GM19324 (cell line): ENCODE data around the gene MYADML2.

Experiments used
- ATAC-seq: cut with Tn5 transposase; IDR thresholded peaks from one replicate; pipeline ENCODE4 v1.9.1; 2021; ENCODE audit warnings: mild to moderate bottlenecking, moderate library complexity; ENCODE audit not compliant: unreplicated experiment, low FRiP score

MYADML2 gene

GRCh38 chr17:81940538-81941483 lies 6.2 kb downstream of the MYADML2 start:
- no peak for ATAC-seq

DNA sequence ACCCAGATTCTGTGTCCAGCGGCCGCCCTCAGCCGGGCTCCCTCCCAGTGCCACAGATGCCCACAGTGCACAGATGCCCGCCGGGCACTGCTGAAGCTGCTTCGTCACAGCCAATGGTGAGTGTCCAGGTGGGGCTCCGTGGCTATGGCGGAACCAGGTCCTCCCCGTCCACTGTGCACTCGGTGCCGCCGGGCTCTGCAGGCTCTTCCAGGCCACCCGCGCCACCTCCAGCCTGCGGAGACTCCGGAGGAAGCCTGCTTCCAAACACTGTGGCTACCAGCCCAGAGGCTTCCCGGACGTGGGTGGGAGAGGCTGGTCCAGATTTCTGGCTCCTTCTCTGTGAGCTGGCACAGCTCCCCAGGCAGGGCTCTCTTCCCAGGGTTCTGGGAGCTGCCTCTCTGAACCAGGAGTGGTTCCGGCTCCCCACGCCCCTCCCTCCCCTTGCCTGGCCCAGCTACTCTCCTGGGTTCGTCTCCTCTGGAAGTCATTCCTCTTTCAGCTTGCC lies 7.1 kb downstream of the MYADML2 start:
- no peak for ATAC-seq

DNA sequence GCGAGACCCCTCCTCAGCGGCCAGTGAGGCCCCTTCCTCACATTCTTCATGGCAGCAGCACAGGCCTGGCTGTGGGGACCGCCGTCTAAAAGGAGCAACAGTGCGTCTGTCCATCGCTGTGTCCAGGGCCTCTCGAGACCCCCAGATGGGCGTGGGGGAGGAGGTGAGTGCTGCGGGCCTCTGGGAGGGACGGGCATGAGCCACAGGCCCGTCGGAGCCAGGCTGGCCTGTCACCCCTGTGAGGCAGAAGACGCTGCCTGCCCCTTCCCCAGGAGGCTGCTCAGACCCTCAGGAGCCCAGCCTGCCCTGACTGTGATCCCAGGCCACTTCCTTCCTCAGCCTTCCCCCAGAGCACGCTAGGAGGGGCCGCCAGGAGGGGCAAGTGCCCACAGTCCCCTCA lies 7.8 kb downstream of the MYADML2 start:
- no peak for ATAC-seq

GRCh38 chr17:81935709-81936084 lies 11.3 kb downstream of the MYADML2 start:
- no peak for ATAC-seq

GRCh38 chr17:81934850-81935708 lies 12.0 kb downstream of the MYADML2 start:
- no peak for ATAC-seq

DNA sequence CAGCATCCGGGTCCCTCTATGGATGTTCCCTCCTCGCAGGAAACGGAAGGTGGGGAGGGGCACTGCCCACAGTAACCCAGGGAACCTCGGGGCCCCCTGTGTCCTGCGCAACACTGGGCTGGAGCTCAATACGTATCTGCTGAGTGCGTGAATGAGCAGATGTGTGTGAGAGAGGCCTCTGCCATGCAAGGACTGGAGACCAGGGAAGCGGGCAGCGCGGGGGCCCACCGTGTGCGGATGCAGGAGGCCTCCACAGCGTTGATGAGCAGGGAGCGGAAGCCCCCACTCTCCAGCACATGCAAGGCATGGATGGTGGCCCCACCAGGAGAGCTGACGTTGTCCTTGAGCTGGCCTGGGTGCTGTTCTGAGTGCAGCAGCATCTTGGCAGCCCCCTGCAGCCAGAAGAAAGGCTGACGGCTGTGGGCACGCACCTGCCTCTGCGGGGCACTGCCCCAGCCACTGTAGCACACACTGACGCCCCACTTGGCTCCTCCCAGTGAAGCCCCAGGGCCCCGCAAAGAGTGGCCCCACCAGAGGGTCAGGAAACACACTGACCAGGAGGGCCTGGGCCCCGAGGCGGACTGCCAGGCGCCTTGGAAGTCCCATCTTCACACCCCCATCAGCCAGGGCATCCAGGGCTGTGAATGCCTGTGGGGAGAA lies 12.8 kb downstream of the MYADML2 start:
- no peak for ATAC-seq

GRCh38 chr17:81933178-81933699 lies 13.8 kb downstream of the MYADML2 start:
- ATAC-seq = no peak

DNA sequence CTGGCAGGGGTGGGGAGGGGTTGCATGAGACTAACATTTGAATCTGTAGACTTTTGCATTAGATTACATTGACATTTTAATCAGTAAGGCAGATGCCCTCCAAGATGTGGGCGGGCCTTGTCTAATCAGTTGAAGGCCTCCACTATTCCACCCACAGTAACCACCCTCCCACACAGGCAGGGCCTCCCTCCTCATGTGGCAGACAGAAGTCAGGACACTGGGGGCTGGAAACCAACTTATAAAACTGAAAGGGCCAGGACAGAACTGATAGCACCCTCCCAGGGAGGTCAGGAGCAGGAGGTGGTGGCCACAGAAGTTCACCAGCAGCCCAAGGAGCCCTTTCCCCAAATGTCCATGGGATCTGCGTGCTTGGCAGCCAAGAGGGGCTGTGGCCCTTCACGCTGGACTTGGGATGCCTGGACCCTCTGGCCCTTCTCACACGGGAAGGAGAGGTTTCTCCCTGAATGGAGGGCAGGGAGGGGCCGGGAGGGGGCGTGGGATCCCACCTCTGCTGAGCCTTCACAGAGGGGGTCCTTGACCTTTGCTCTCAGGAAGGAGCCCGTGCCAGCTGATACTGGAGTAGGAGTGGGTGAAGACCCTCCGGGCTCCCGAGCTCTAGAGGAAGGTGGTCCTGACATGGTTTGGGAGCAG lies 14.6 kb downstream of the MYADML2 start:
- ATAC-seq = no peak

DNA sequence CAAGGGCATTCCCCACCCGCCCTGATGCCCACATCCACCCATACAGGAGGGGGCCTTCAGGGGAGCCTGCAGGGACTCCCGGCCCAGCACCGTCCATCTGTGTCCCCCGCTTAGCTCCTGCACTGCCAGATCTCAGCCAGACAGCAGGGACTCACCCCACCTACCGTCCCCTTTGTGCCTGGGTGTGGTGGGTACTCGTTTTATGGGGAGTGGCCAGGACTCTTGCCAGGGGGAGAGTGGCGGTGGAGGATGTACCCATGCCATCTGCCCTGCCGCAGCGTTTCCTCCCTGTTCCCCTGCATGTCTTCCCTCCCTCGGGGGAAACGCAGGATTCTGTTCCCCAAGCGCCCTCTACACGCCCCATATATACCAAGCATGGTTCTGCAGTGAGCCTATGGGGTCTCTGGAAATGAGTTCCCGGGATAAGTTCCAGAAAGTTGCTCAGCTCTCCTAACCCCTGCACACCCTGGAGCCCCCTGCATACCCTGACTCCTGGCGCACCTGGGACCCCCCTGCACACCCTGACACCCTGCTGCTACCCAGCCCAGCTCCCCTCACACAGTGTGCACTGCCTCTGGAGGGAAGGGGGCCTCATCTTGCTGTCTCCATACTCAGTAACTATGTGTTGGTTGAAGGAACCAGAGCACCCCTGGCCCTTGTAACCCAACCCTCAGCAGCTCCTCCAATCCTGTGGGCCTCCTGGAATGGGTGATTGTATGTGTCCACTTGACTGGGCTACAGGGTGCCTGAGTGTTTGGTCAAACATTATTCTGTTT lies 15.3 kb downstream of the MYADML2 start:
- ATAC-seq = no peak

DNA sequence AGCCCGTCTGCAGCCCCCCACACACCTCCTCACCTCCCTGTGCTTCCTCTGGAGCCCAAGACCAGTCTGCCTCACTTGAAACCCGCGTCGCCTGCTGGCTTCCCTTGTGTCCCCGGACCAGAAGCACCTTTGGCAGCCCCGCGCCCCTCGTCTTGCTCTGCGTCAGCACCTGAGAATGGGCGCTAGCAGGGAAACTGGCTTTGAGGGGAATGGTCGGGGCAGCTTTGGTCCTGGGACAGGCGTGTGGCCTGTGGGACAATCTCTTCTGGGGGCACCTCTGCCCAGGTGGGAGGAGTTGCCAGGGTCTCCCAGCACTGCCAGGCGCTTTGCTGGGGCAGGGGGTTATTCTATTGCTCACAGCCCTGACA lies 15.9 kb downstream of the MYADML2 start:
- ATAC-seq = no peak

DNA sequence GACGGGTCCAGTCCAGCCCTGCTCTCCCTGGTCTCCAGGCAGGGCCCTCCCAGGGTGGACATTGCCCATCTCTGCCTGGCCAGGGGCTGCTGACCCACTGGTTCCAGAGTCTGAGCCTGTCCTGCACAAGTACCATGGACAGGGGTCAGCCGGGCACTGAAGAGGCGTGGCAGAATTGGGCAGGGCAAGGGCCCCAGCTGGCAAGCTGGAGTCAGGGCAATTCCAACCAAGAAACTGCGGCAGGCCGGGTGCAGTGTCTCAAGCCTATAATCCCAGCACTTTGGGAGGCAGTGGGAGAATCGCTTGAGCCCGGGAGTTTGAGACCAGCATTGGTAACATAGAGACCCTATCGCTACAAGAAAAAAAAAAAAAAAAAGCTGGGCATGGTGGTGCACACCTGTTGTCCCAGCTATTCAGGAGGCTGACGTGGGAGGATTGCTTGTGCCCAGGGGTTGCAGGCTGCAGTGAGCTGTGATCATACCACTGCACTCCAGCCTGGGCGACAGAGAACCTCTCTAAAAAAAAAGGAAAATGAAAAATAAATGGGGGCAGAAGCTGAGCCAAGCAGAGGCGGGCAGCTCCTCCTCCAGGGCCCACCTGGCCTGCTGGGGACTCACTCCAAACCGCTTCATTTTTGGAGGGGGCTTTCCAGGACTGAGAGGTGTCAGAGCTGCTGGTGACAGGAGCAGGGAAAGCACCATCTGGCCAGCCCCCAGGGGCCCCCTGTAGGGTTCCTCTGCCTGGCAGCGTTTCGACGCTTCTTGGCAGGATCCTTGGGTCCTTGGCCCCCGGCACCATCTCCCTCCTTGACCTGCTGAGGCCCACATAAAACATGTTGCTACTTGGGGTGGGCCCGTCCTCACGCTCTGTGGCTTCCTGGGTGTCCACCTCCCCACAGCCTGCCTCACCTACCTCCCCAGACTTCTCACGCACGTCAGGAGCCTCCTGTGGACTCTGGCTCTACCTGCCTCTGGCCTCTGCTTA lies 16.6 kb downstream of the MYADML2 start:
- no peak for ATAC-seq

DNA sequence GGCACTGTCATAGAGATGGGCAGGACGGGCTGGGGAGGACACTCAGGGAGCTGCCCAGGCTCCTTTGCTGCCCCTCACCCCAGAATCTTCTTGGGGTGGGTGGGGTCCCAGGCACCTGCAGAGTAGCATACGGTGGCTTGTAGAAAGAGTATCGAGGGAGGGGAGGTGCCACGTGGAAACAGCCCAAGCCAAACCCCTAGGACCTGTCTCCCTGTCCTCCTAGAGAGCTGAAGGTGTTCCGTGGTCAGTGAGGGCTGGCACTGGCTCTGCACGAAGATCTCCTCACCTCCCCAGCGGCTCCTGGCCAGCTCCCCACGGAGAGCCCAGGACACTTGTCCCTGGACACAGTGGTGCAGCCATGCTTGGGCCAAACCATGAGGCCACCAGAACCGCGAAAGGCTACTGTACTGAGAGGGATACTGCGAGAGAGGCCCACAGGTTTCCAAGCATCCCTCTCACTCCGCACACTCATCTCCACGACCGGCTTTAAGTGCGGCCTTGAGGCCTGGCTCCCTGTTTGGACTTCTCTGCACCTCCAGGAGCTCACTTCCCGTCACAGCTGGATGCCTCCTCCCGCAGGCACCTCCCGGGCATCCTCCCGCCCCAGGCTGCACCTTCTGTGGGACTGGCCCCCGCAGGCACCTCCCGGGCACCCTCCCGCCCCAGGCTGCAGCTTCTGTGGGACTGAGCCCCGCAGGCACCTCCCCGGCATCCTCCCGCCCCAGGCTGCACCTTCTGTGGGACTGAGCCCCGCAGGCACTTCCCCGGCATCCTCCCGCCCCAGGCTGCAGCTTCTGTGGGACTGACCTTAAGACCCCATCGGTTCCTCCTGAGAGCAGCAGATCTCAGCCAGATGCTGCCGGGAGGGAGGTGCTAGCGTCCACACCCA lies 17.5 kb downstream of the MYADML2 start:
- ATAC-seq = no peak

- no peak for ATAC-seq
These were observed 18.3 kb downstream of the MYADML2 start for GRCh38 chr17:81928544-81929252.

- ATAC-seq = peak; percentile 76
These were observed 19.1 kb downstream of the MYADML2 start, which contains the start of gene MAFG for GRCh38 chr17:81927653-81928543. TSS of gene MAFG (minus strand) at chr17:81927735. CDS start at chr17:81923185, 4,550 bp downstream.

GRCh38 chr17:81927152-81927652 lies 19.8 kb downstream of the MYADML2 start:
- ATAC-seq = peak; percentile 14
